ENCODE measurements around the gene CLASP1.

GRCh38 chr2:121650315-121650930 lies 1.2 kb upstream of the CLASP1 start:
- TF ChIP-seq CTCF (IDR thresholded peaks at IDR 0.05; ENCODE audit: low read depth, low read length), result no peak
- no peak for TF ChIP-seq EZH2phosphoT487 (IDR thresholded peaks at IDR 0.05; ENCODE audit: low read depth)
